GM23338 (cell line): Measurements from ENCODE around the gene FRS2. TPM values are rescaled to one million over a fixed set of nuclear protein-coding genes. Genes with fewer than 3 reads are reported as not detected.

Source experiments
- ATAC-seq: fragments of 200-7000 bp; cut with Tn5 transposase; 3 replicates; pipeline ENCODE4 v1.9.1; 2020
- DNase-seq: peaks from one replicate; pipeline ENCODE4 v3.0.0-alpha.2; 2015; ENCODE audit warnings: low spot score
- H2AFZ ChIP-seq: fragments of 200-600 bp; sonication (generic); 2 replicates; pipeline ENCODE4 v1.8.0; 2016; ENCODE audit warnings: antibody characterized with exemption, mild to moderate bottlenecking, moderate library complexity
- H3F3A ChIP-seq: fragments of 200-600 bp; sonication (generic); replicated peaks from 2 replicates; pipeline ENCODE4 v1.8.0; 2017; ENCODE audit warnings: antibody characterized with exemption, mixed run types, low read depth
- H3K27ac ChIP-seq: fragments of 200-600 bp; sonication (generic); 2 replicates; pipeline ENCODE4 v1.6.1; 2016; ENCODE audit warnings: low read depth
- H3K27me3 ChIP-seq: fragments of 200-600 bp; sonication (generic); 2 replicates; pipeline ENCODE4 v1.8.0; 2016; ENCODE audit warnings: mild to moderate bottlenecking, mixed run types, moderate library complexity; ENCODE audit not compliant: insufficient read depth
- H3K36me3 ChIP-seq: fragments of 200-600 bp; sonication (generic); 2 replicates; pipeline ENCODE4 v1.8.0; 2016; ENCODE audit warnings: mild to moderate bottlenecking; ENCODE audit not compliant: insufficient read depth
- H3K4me1 ChIP-seq: fragments of 200-600 bp; sonication (generic); 2 replicates; pipeline ENCODE4 v1.8.0; 2016; ENCODE audit warnings: mild to moderate bottlenecking, moderate library complexity; ENCODE audit not compliant: insufficient read depth
- H3K4me2 ChIP-seq: fragments of 200-600 bp; sonication (generic); 2 replicates; pipeline ENCODE4 v1.7.1; 2017; ENCODE audit warnings: mixed run types
- H3K4me3 ChIP-seq: fragments of 200-600 bp; sonication (generic); 2 replicates; pipeline ENCODE4 v1.6.1; 2016; ENCODE audit warnings: mixed run types
- H3K79me2 ChIP-seq: fragments of 200-600 bp; sonication (generic); replicated peaks from 2 replicates; pipeline ENCODE4 v1.8.0; 2017; ENCODE audit warnings: mild to moderate bottlenecking; ENCODE audit not compliant: insufficient read depth
- H3K9me2 ChIP-seq: fragments of 200-600 bp; sonication (generic); 2 replicates; pipeline ENCODE4 v1.8.0; 2017; ENCODE audit not compliant: insufficient read depth
- H4K20me1 ChIP-seq: fragments of 200-600 bp; sonication (generic); replicated peaks from 2 replicates; pipeline ENCODE4 v1.8.0; 2017; ENCODE audit warnings: mild to moderate bottlenecking; ENCODE audit not compliant: insufficient read depth
- H3K27ac Mint-ChIP-seq: 2 replicates; pipeline ENCODE4 v1.8.0; 2020; ENCODE audit warnings: inconsistent platforms, mild to moderate bottlenecking, moderate library complexity, mixed read lengths
- H3K27me3 Mint-ChIP-seq: 3 replicates; pipeline ENCODE4 v1.8.0; 2022; ENCODE audit warnings: low read depth, mild to moderate bottlenecking, moderate library complexity, mixed read lengths, inconsistent platforms; ENCODE audit not compliant: insufficient read depth, poor library complexity
- H3K36me3 Mint-ChIP-seq: 3 replicates; pipeline ENCODE4 v1.8.0; 2021; ENCODE audit warnings: low read depth, mild to moderate bottlenecking, inconsistent platforms, moderate library complexity, mixed read lengths
- H3K4me1 Mint-ChIP-seq: 3 replicates; pipeline ENCODE4 v1.8.0; 2020; ENCODE audit warnings: mild to moderate bottlenecking, inconsistent platforms, mixed read lengths
- H3K4me3 Mint-ChIP-seq: 3 replicates; pipeline ENCODE4 v1.8.0; 2021; ENCODE audit warnings: moderate library complexity, mild to moderate bottlenecking, inconsistent platforms, mixed read lengths
- H3K9me3 Mint-ChIP-seq: 3 replicates; pipeline ENCODE4 v1.8.0; 2020; ENCODE audit warnings: moderate library complexity, mild to moderate bottlenecking, inconsistent platforms, mixed read lengths
- JUNB ChIP-seq: IDR thresholded peaks from one replicate; pipeline ENCODE4 v1.6.1; 2016; ENCODE audit warnings: antibody characterized with exemption; ENCODE audit not compliant: unreplicated experiment
- STAT1 ChIP-seq: IDR thresholded peaks from one replicate; pipeline ENCODE4 v1.6.1; 2016; ENCODE audit warnings: antibody characterized with exemption; ENCODE audit not compliant: unreplicated experiment
- ZNF331 ChIP-seq: fragments of 250-450 bp; sonication (Bioruptor Pico); IDR thresholded peaks from 2 replicates; pipeline ENCODE4 v1.5.0; 2020; ENCODE audit warnings: low read depth, mild to moderate bottlenecking, moderate library complexity
- polyA plus RNA-seq: library from polyadenylated mRNA; unstranded; fragments of >200 nt; fragmentation: Nextera tagmentation; extraction: Ambion mirVana; gene quantifications from 2 replicates; pipeline ENCODE4 v1.2.1, GENCODE V29; 2016
- total RNA-seq: library from RNA; depleted of rRNA; stranded (reverse); fragments of >200 nt; shearing (Covaris generic); gene quantifications from 2 replicates; pipeline ENCODE4 v1.2.3, GENCODE V29; 2014
- TF ChIP-seq, protein P1 (sequence below): fragments of 250-450 bp; sonication (Bioruptor Pico); IDR thresholded peaks from 2 replicates; pipeline ENCODE4 v1.5.0; 2020; ENCODE audit warnings: mild to moderate bottlenecking, moderate library complexity
- TF ChIP-seq, protein P2 (sequence below), 2 experiments: fragments of 200-600 bp in 1 of 2; sonication (generic) in 1 of 2; conservative IDR thresholded peaks; 2 replicates each; pipeline versions ENCODE4 v1.5.1 to v1.6.1; 2016 to 2017; ENCODE audit warnings: antibody characterized with exemption in 2 of 2, low read depth in 2 of 2, mild to moderate bottlenecking in 2 of 2, moderate library complexity in 1 of 2
- TF ChIP-seq, protein P3 (sequence below): IDR thresholded peaks from one replicate; pipeline ENCODE4 v1.6.1; 2018; ENCODE audit warnings: antibody characterized with exemption; ENCODE audit not compliant: unreplicated experiment

The FRS2 gene
- total and polyA plus RNA-seq, 2 experiments from 2014 or later, result 34.3 to 45.0 TPM

- Mint-ChIP-seq H3K9me3 (no peaks in the 10 kb centered on the region; the same call in 2 of the 3 replicates), H3K27me3 (no peaks in the 10 kb centered on the region), H3K36me3 (peaks cover 7% of the 10 kb centered on the region), H3K27ac (no peak overlapping the region), H3K4me1 (peaks cover 11% of the 10 kb centered on the region), H3K4me3 (no peak overlapping the region)
- H3K27me3 ChIP-seq, result no peaks in the 10 kb centered on the region
- H4K20me1 ChIP-seq, result peaks cover 45% of the 10 kb centered on the region
- H3K9me2 ChIP-seq, result no peaks in the 10 kb centered on the region
- no peak for ATAC-seq
- no peaks in the 10 kb centered on the region for H3F3A ChIP-seq
- no peak overlapping the region for H3K4me2 ChIP-seq
- no peak overlapping the region for H3K4me3 ChIP-seq
- H3K27ac ChIP-seq, result no peak overlapping the region
- no peaks in the 10 kb centered on the region for H3K36me3 ChIP-seq
- H2AFZ ChIP-seq, result no peak overlapping the region
- H3K79me2 ChIP-seq, result peaks cover 100% of the 10 kb centered on the region
- TF ChIP-seq, protein P1, sequence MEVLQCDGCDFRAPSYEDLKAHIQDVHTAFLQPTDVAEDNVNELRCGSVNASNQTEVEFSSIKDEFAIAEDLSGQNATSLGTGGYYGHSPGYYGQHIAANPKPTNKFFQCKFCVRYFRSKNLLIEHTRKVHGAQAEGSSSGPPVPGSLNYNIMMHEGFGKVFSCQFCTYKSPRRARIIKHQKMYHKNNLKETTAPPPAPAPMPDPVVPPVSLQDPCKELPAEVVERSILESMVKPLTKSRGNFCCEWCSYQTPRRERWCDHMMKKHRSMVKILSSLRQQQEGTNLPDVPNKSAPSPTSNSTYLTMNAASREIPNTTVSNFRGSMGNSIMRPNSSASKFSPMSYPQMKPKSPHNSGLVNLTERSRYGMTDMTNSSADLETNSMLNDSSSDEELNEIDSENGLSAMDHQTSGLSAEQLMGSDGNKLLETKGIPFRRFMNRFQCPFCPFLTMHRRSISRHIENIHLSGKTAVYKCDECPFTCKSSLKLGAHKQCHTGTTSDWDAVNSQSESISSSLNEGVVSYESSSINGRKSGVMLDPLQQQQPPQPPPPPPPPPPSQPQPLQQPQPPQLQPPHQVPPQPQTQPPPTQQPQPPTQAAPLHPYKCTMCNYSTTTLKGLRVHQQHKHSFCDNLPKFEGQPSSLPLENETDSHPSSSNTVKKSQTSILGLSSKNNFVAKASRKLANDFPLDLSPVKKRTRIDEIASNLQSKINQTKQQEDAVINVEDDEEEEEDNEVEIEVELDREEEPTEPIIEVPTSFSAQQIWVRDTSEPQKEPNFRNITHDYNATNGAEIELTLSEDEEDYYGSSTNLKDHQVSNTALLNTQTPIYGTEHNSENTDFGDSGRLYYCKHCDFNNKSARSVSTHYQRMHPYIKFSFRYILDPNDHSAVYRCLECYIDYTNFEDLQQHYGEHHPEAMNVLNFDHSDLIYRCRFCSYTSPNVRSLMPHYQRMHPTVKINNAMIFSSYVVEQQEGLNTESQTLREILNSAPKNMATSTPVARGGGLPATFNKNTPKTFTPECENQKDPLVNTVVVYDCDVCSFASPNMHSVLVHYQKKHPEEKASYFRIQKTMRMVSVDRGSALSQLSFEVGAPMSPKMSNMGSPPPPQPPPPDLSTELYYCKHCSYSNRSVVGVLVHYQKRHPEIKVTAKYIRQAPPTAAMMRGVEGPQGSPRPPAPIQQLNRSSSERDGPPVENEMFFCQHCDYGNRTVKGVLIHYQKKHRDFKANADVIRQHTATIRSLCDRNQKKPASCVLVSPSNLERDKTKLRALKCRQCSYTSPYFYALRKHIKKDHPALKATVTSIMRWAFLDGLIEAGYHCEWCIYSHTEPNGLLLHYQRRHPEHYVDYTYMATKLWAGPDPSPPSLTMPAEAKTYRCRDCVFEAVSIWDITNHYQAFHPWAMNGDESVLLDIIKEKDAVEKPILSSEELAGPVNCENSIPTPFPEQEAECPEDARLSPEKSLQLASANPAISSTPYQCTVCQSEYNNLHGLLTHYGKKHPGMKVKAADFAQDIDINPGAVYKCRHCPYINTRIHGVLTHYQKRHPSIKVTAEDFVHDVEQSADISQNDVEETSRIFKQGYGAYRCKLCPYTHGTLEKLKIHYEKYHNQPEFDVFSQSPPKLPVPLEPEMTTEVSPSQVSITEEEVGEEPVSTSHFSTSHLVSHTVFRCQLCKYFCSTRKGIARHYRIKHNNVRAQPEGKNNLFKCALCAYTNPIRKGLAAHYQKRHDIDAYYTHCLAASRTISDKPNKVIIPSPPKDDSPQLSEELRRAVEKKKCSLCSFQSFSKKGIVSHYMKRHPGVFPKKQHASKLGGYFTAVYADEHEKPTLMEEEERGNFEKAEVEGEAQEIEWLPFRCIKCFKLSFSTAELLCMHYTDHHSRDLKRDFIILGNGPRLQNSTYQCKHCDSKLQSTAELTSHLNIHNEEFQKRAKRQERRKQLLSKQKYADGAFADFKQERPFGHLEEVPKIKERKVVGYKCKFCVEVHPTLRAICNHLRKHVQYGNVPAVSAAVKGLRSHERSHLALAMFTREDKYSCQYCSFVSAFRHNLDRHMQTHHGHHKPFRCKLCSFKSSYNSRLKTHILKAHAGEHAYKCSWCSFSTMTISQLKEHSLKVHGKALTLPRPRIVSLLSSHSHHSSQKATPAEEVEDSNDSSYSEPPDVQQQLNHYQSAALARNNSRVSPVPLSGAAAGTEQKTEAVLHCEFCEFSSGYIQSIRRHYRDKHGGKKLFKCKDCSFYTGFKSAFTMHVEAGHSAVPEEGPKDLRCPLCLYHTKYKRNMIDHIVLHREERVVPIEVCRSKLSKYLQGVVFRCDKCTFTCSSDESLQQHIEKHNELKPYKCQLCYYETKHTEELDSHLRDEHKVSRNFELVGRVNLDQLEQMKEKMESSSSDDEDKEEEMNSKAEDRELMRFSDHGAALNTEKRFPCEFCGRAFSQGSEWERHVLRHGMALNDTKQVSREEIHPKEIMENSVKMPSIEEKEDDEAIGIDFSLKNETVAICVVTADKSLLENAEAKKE (CRISPR knock-in tag), result no peak
- TF ChIP-seq ZNF331 (CRISPR knock-in tag) (no peak), JUNB (no peak), STAT1 (no peak)
- TF ChIP-seq, protein P2, sequence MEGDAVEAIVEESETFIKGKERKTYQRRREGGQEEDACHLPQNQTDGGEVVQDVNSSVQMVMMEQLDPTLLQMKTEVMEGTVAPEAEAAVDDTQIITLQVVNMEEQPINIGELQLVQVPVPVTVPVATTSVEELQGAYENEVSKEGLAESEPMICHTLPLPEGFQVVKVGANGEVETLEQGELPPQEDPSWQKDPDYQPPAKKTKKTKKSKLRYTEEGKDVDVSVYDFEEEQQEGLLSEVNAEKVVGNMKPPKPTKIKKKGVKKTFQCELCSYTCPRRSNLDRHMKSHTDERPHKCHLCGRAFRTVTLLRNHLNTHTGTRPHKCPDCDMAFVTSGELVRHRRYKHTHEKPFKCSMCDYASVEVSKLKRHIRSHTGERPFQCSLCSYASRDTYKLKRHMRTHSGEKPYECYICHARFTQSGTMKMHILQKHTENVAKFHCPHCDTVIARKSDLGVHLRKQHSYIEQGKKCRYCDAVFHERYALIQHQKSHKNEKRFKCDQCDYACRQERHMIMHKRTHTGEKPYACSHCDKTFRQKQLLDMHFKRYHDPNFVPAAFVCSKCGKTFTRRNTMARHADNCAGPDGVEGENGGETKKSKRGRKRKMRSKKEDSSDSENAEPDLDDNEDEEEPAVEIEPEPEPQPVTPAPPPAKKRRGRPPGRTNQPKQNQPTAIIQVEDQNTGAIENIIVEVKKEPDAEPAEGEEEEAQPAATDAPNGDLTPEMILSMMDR (conservative IDR thresholded peaks at IDR 0.05; ENCODE audit: low read depth in 2 of 2), result no peak
- TF ChIP-seq, protein P3, sequence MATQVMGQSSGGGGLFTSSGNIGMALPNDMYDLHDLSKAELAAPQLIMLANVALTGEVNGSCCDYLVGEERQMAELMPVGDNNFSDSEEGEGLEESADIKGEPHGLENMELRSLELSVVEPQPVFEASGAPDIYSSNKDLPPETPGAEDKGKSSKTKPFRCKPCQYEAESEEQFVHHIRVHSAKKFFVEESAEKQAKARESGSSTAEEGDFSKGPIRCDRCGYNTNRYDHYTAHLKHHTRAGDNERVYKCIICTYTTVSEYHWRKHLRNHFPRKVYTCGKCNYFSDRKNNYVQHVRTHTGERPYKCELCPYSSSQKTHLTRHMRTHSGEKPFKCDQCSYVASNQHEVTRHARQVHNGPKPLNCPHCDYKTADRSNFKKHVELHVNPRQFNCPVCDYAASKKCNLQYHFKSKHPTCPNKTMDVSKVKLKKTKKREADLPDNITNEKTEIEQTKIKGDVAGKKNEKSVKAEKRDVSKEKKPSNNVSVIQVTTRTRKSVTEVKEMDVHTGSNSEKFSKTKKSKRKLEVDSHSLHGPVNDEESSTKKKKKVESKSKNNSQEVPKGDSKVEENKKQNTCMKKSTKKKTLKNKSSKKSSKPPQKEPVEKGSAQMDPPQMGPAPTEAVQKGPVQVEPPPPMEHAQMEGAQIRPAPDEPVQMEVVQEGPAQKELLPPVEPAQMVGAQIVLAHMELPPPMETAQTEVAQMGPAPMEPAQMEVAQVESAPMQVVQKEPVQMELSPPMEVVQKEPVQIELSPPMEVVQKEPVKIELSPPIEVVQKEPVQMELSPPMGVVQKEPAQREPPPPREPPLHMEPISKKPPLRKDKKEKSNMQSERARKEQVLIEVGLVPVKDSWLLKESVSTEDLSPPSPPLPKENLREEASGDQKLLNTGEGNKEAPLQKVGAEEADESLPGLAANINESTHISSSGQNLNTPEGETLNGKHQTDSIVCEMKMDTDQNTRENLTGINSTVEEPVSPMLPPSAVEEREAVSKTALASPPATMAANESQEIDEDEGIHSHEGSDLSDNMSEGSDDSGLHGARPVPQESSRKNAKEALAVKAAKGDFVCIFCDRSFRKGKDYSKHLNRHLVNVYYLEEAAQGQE, result no peak
- no peak for DNase-seq
- H3K4me1 ChIP-seq, result peaks cover 13% of the 10 kb centered on the region
Observed at GRCh38 chr12:69481133-69481532, 10.9 kb downstream of the FRS2 start.
